Stimulated activated CD8-positive, alpha-beta memory T cell treated with anti-CD3 and anti-CD28 coated beads, Interleukin-12 subunit alpha, Interleukin-12 subunit beta, amount 100 ng/mL, for 1 hour (primary cell): Measurements from ENCODE around the gene FAM81B.

Experiments used
- DNase-seq: peaks from one replicate; pipeline ENCODE4 v3.0.0-alpha.2; 2020; ENCODE audit warnings: low read depth

FAM81B gene

GRCh38 chr5:95484421-95484820 lies 93.3 kb downstream of the FAM81B start:
- DNase-seq, result no peak

GRCh38 chr5:95486191-95486590 lies 95.0 kb downstream of the FAM81B start:
- DNase-seq, result no peak

GRCh38 chr5:95487880-95488279 lies 96.7 kb downstream of the FAM81B start:
- no peak for DNase-seq
